ENCODE data around the gene DZIP1L. TPM values are rescaled to one million over a fixed set of nuclear protein-coding genes. Genes with fewer than 3 reads are reported as not detected.

Gene DZIP1L
- total RNA-seq, result 9.2 and 13.6 TPM in 2 replicates

GRCh38 chr3:138114988-138115971, at the start of gene DZIP1L:
DZIP1L (minus strand) TSS chr3:138115608; CDS start chr3:138103971, 11,637 bp downstream.

GRCh38 chr3:138132239-138132638, 16.8 kb upstream of the DZIP1L start, which contains the start of gene A4GNT:
A4GNT (minus strand) TSS chr3:138132390; CDS start chr3:138131256, 1,134 bp downstream.

Other genes starting within 250 kb of the DZIP1L start
- not detected in 2 replicates for gene CLDN18, start 105.4 kb downstream of the DZIP1L start, total RNA-seq
- not detected in 2 replicates for gene A4GNT, start 16.8 kb upstream of the DZIP1L start, total RNA-seq
- 11.4 and 16.0 TPM in 2 replicates for gene DBR1, start 59.3 kb upstream of the DZIP1L start, total RNA-seq
- 36.7 and 39.4 TPM in 2 replicates for gene ARMC8, start 71.7 kb upstream of the DZIP1L start, total RNA-seq
- gene NME9, start 214.2 kb upstream of the DZIP1L start, total RNA-seq, result not detected in 2 replicates
- 15.0 and 15.6 TPM in 2 replicates for gene MRAS, start 233.0 kb upstream of the DZIP1L start, total RNA-seq

Data from bronchus fibroblast of lung (primary cell).